Measurements from ENCODE around the gene MKX. TPM values are rescaled to one million over a fixed set of nuclear protein-coding genes. Genes with fewer than 3 reads are reported as not detected.
A peak's percentile ranks its signal among the peaks of the same experiment; 100 is the strongest.

The MKX gene
- total RNA-seq, 8 experiments from 2014 or later, result 0.17 to 66.1 (median 1.3) TPM

- no peak for ATAC-seq (replicated peaks in 6 of 8)
- no peak overlapping the region for H3K4me3 ChIP-seq
- WGBS, 10 experiments, result 89 to 100% (median 100%) methylated on average over 1 of the region's 1 CpG; no CpG with 5 or more reads in 3 of the 10 experiments
- H3K27ac ChIP-seq, result no peak overlapping the region
- H3K4me1 ChIP-seq (replicated peaks in 1 of 2), result no peaks in the 10 kb centered on the region
- in situ Hi-C loops (cut with MboI; ENCODE audit: low pct_unique_long_range_greater_than_20kb in 2 of 9, low sequenced_read_pairs in 9 of 9, unreplicated experiment in 9 of 9), result loop anchor here in 4 of 9 experiments (25.0 kb wide), 4 partner anchors 168 to 482 kb away; no protein-coding TSS in a partner anchor
Observed at GRCh38 chr10:27730041-27730440, 15.6 kb downstream of the MKX start.

GRCh38 chr10:27728338-27728737 is 17.3 kb downstream of the MKX start:
- Histone ChIP-seq H3K4me1 (replicated peaks in 1 of 2) (no peaks in the 10 kb centered on the region), H3K4me3 (no peak overlapping the region), H3K27ac (no peak overlapping the region)
- 0 to 100% (median 77%) methylated on average over 1 to 3 of the region's 3 CpGs for WGBS, 10 experiments
- peak in 2 of 8 experiments; percentile 50 to 58 for ATAC-seq (replicated peaks in 6 of 8)
- in situ Hi-C loops (cut with MboI; ENCODE audit: low pct_unique_long_range_greater_than_20kb in 2 of 9, low sequenced_read_pairs in 9 of 9, unreplicated experiment in 9 of 9), result loop anchor here in 4 of 9 experiments (25.0 kb wide), 4 partner anchors 166 to 484 kb away; no protein-coding TSS in a partner anchor

GRCh38 chr10:27724287-27724686 is 21.3 kb downstream of the MKX start:
- ATAC-seq (replicated peaks in 6 of 8), result peak in 3 of 8 experiments; percentile 24 to 42 (median 37)
- Histone ChIP-seq H3K4me3 (no peak overlapping the region), H3K27ac (no peak overlapping the region), H3K4me1 (replicated peaks in 1 of 2) (no peaks in the 10 kb centered on the region)
- 75 to 100% (median 89%) methylated on average over 1 of the region's 1 CpG; no CpG with 5 or more reads in 4 of the 10 experiments for WGBS, 10 experiments
- in situ Hi-C loops (cut with MboI; ENCODE audit: low pct_unique_long_range_greater_than_20kb in 2 of 9, low sequenced_read_pairs in 9 of 9, unreplicated experiment in 9 of 9), result no loop called here

GRCh38 chr10:27723436-27723835 is 22.2 kb downstream of the MKX start:
- H3K27ac ChIP-seq, result no peak overlapping the region
- H3K4me3 ChIP-seq, result no peak overlapping the region
- in situ Hi-C loops (cut with MboI; ENCODE audit: low pct_unique_long_range_greater_than_20kb in 2 of 9, low sequenced_read_pairs in 9 of 9, unreplicated experiment in 9 of 9), result no loop called here
- ATAC-seq (replicated peaks in 6 of 8), result peak in 3 of 8 experiments; percentile 28 to 62 (median 56)
- no peaks in the 10 kb centered on the region for H3K4me1 ChIP-seq (replicated peaks in 1 of 2)

- Histone ChIP-seq H3K4me1 (replicated peaks in 1 of 2) (peaks cover 0 to 3% of the 10 kb centered on the region in 2 donors), H3K27ac (no peak overlapping the region), H3K4me3 (no peak overlapping the region)
- no peak for ATAC-seq (replicated peaks in 6 of 8)
- WGBS, 10 experiments, result 86 to 100% (median 100%) methylated on average over 1 of the region's 1 CpG
- in situ Hi-C loops (cut with MboI; ENCODE audit: low pct_unique_long_range_greater_than_20kb in 2 of 9, low sequenced_read_pairs in 9 of 9, unreplicated experiment in 9 of 9), result no loop called here
Observed at GRCh38 chr10:27720529-27720928, 25.1 kb downstream of the MKX start.

GRCh38 chr10:27719052-27719451 is 26.6 kb downstream of the MKX start:
- in situ Hi-C loops (cut with MboI; ENCODE audit: low pct_unique_long_range_greater_than_20kb in 2 of 9, low sequenced_read_pairs in 9 of 9, unreplicated experiment in 9 of 9), result no loop called here
- WGBS, 10 experiments, result 13 to 100% (median 86%) methylated on average over 1 to 3 of the region's 3 CpGs; no CpG with 5 or more reads in 1 of the 10 experiments
- ATAC-seq (replicated peaks in 6 of 8), result no peak

GRCh38 chr10:27717861-27718260 is 27.8 kb downstream of the MKX start:
- H3K4me1 ChIP-seq (replicated peaks in 1 of 2), result peaks cover 0 to 3% of the 10 kb centered on the region in 2 donors
- 72 to 96% (median 85%) methylated on average over 1 to 3 of the region's 3 CpGs; no CpG with 5 or more reads in 1 of the 10 experiments for WGBS, 10 experiments
- no peak overlapping the region for H3K27ac ChIP-seq
- in situ Hi-C loops (cut with MboI; ENCODE audit: low pct_unique_long_range_greater_than_20kb in 2 of 9, low sequenced_read_pairs in 9 of 9, unreplicated experiment in 9 of 9), result no loop called here
- H3K4me3 ChIP-seq, result no peak overlapping the region
- peak in 3 of 8 experiments; percentile 23 to 68 (median 45) for ATAC-seq (replicated peaks in 6 of 8)

More at GRCh38 chr10:27719052-27719451, 26.6 kb downstream of the MKX start:
- Histone ChIP-seq H3K4me3 (no peak overlapping the region), H3K27ac (no peak overlapping the region), H3K4me1 (replicated peaks in 1 of 2) (peaks cover 0 to 3% of the 10 kb centered on the region in 2 donors)

GRCh38 chr10:27717224-27717623 is 28.4 kb downstream of the MKX start:
- H3K27ac ChIP-seq, result no peak overlapping the region
- WGBS, 10 experiments, result 59 to 90% (median 82%) methylated on average over 1 to 2 of the region's 3 CpGs; no CpG with 5 or more reads in 2 of the 10 experiments
- peak in 1 of 8 experiments; percentile 21 for ATAC-seq (replicated peaks in 6 of 8)
- H3K4me1 ChIP-seq (replicated peaks in 1 of 2), result peaks cover 0 to 3% of the 10 kb centered on the region in 2 donors
- H3K4me3 ChIP-seq, result no peak overlapping the region
- in situ Hi-C loops (cut with MboI; ENCODE audit: low pct_unique_long_range_greater_than_20kb in 2 of 9, low sequenced_read_pairs in 9 of 9, unreplicated experiment in 9 of 9), result no loop called here

GRCh38 chr10:27716521-27716920 is 29.1 kb downstream of the MKX start:
- 0 to 100% (median 70%) methylated on average over 1 to 5 of the region's 5 CpGs for WGBS, 10 experiments
- ATAC-seq (replicated peaks in 6 of 8), result peak in 1 of 8 experiments; percentile 28
- Histone ChIP-seq H3K4me1 (replicated peaks in 1 of 2) (peaks cover 0 to 3% of the 10 kb centered on the region in 2 donors), H3K27ac (no peak overlapping the region), H3K4me3 (no peak overlapping the region)
- in situ Hi-C loops (cut with MboI; ENCODE audit: low pct_unique_long_range_greater_than_20kb in 2 of 9, low sequenced_read_pairs in 9 of 9, unreplicated experiment in 9 of 9), result no loop called here

- Histone ChIP-seq H3K27ac (no peak overlapping the region), H3K4me3 (no peak overlapping the region), H3K4me1 (replicated peaks in 1 of 2) (peaks cover 0 to 3% of the 10 kb centered on the region in 2 donors)
- in situ Hi-C loops (cut with MboI; ENCODE audit: low pct_unique_long_range_greater_than_20kb in 2 of 9, low sequenced_read_pairs in 9 of 9, unreplicated experiment in 9 of 9), result no loop called here
- ATAC-seq (replicated peaks in 6 of 8), result no peak
- WGBS, 10 experiments, result 81 to 100% (median 86%) methylated on average over 2 to 3 of the region's 3 CpGs; no CpG with 5 or more reads in 5 of the 10 experiments
Observed at GRCh38 chr10:27715505-27715904, 30.1 kb downstream of the MKX start.

- in situ Hi-C loops (cut with MboI; ENCODE audit: low pct_unique_long_range_greater_than_20kb in 2 of 9, low sequenced_read_pairs in 9 of 9, unreplicated experiment in 9 of 9), result no loop called here
- H3K4me3 ChIP-seq, result no peak overlapping the region
- H3K27ac ChIP-seq, result no peak overlapping the region
- no peak for ATAC-seq (replicated peaks in 6 of 8)
- H3K4me1 ChIP-seq (replicated peaks in 1 of 2), result peaks cover 0 to 3% of the 10 kb centered on the region in 2 donors
- WGBS, 10 experiments, result 12 to 87% (median 68%) methylated on average over 3 to 4 of the region's 4 CpGs
Observed at GRCh38 chr10:27714349-27714748, 31.3 kb downstream of the MKX start.

GRCh38 chr10:27713941-27714340 is 31.7 kb downstream of the MKX start:
- in situ Hi-C loops (cut with MboI; ENCODE audit: low pct_unique_long_range_greater_than_20kb in 2 of 9, low sequenced_read_pairs in 9 of 9, unreplicated experiment in 9 of 9), result no loop called here
- WGBS, 10 experiments, result 17 to 86% (median 78%) methylated on average over 1 to 3 of the region's 3 CpGs; no CpG with 5 or more reads in 2 of the 10 experiments
- Histone ChIP-seq H3K4me3 (no peak overlapping the region), H3K4me1 (replicated peaks in 1 of 2) (peaks cover 0 to 3% of the 10 kb centered on the region in 2 donors), H3K27ac (no peak overlapping the region)
- ATAC-seq (replicated peaks in 6 of 8), result peak in 3 of 8 experiments; percentile 44 to 85 (median 46)

- Histone ChIP-seq H3K4me1 (replicated peaks in 1 of 2) (no peaks in the 10 kb centered on the region), H3K27ac (no peak overlapping the region), H3K4me3 (no peak overlapping the region)
- ATAC-seq (replicated peaks in 6 of 8), result no peak
- in situ Hi-C loops (cut with MboI; ENCODE audit: low pct_unique_long_range_greater_than_20kb in 2 of 9, low sequenced_read_pairs in 9 of 9, unreplicated experiment in 9 of 9), result no loop called here
Observed at GRCh38 chr10:27710014-27710413, 35.6 kb downstream of the MKX start.

GRCh38 chr10:27709304-27709703 is 36.3 kb downstream of the MKX start:
- Histone ChIP-seq H3K27ac (no peak overlapping the region), H3K4me1 (replicated peaks in 1 of 2) (no peaks in the 10 kb centered on the region), H3K4me3 (no peak overlapping the region)
- 33 to 100% (median 94%) methylated on average over 1 to 3 of the region's 3 CpGs; no CpG with 5 or more reads in 1 of the 10 experiments for WGBS, 10 experiments
- in situ Hi-C loops (cut with MboI; ENCODE audit: low pct_unique_long_range_greater_than_20kb in 2 of 9, low sequenced_read_pairs in 9 of 9, unreplicated experiment in 9 of 9), result no loop called here
- no peak for ATAC-seq (replicated peaks in 6 of 8)
